HG03354 (cell line): ENCODE measurements around the gene AP1S2.
A peak's percentile ranks its signal among the peaks of the same experiment; 100 is the strongest.

Experiments
- ATAC-seq: cut with Tn5 transposase; IDR thresholded peaks from one replicate; pipeline ENCODE4 v1.9.1; 2021; ENCODE audit warnings: mild to moderate bottlenecking; ENCODE audit not compliant: unreplicated experiment, poor library complexity, severe bottlenecking

Gene AP1S2

GRCh38 chrX:15814771-15815365 lies 39.7 kb downstream of the AP1S2 start:
- ATAC-seq = no peak

DNA sequence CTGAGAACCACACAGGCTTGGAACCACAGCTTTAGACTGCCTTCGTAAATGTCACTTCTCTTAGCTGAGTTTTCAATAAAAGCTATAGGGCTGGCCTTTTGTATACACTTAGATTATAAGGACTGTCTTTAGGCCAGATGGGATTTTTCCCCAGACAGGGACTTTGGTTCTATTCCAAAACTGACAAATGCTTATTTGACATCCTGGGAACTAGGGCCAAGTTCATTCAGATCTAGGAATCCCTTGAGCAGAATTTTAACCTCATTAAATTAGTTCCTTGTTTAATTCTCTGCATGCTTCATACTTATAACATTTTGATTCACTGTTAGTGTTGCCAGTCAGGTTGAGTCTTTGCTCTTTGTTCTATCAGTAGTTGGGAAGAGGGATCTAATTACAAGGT lies 41.2 kb downstream of the AP1S2 start:
- ATAC-seq = no peak

DNA sequence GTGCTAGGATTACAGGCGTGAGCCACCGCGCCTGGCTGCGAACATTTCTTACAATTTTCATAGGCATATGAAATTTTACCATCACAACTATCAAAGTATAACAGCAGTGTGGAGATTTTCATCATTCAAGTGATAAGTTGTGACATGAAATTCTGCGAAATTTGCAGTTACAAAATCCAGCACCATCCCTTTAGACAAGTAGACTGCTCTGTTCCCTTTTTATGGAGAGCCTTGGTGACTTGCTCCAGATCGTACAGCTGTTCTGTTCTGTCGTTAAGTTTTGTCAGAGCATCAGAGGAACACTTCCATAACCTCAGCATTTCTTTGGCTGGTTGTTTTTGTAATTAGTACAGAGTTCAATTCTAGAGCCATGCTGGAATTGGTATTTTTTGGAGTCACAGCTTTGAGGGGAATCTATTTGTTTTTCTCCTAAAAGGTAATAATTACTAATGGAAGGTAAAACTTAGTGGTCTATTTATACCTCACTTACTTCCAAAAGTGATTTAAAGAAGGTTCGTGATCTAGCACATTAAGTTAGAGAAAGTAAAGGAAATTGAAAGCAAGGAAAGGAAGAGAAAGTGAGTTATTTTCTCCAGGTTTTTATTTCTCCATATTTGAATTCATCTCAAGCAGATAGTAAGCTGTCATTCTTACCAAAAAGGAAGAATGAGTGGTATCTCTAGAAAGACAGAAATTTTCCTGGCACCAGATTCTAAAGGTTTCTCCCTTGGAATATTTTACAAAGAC lies 42.2 kb downstream of the AP1S2 start:
- no peak for ATAC-seq

DNA sequence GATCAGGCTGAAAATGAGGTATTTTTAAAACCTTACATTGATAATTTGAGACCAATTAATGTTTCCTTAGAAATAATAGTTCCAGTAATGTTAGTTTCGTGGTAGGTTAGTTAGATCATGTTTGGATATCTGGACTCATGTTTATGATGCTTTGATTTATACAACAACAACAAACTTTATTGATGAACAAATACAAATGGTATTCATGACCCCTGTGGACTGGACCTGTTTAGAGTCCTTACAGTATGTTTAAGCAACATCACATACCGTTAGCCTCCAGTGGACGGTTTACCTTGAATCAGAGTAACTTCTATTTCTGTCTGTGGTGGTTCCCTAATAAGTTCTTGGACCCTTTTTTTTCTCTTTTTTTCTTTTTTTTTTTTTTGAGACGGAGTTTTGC lies 46.4 kb downstream of the AP1S2 start:
- no peak for ATAC-seq

DNA sequence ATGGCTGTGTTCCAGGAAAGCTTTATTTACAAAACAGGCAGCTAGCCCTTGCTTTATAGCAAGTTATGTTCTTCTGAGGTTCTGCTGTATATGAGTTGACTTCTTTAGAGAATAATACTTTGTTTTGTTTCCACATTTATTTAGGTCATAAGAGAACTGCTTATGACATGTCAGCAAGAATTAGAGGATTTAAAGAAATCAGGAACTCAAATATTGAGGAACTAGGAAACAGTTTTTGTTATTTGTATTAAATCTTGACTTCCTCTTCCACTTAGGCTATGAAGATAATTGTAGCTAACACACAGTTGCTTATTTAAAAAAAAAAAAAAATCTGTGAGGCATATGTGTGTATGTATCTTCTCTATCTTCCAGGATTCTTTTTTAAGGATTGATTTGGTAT lies 50.0 kb downstream of the AP1S2 start:
- ATAC-seq = no peak

DNA sequence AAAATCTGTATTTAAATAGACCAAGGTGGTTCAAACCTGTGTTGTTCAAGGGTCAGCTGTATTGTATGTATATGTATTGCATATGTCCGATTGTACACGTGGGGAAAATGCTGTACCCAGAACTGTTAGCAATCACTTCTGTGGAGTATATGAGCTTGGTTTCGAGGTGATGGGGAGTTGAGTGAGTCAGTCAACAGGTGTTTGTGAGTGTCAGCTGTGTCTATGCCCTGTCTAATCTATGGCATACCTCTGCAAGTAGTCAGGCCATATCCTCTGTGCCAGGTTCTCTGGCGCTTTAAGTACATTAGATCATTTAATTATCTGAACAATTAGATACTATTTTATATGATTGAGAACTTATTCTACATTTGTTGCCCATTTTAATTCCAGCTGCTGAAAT lies 56.9 kb downstream of the AP1S2 start:
- ATAC-seq = no peak

- ATAC-seq = peak; percentile 37
Measured at GRCh38 chrX:15790769-15791290, 63.8 kb downstream of the AP1S2 start.

DNA sequence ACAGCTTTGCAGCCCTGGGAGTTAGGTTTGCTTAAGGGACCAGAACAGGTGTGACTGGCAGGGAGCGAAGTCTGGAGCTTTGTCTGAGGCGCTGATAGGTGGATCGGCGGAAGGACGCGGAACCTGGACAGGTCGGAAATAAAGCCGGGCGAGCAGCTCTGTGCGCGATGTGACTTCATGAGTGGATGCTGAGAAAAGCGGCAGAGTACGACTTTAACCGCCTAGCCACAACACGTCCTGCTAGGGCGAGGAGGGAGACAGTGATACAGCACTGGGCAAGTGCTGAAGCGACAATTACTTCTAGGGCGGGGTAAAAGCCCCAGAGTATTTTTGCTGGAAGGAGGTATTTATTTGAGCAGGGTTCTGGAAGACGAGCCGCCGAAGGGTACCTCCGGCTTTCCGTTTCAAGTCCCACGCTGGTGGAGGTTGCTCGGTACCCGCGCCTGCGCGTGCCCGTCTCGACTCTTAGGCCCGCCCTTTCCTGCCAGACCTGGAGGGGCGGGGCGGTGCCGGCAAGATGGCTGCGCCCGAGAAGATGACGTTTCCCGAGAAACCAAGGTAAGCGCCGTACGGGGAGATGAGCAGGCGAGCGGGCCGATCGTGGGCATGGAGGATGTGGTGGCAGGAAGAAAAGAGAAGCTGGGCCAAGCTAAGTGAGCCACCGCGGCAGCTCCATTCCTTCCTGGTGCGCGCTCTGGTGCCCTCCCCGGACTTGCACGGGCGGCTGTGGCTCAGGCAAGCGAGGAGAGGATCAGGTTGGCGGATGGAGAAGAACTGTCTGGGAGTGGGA lies 64.4 kb downstream of the AP1S2 start, which contains the start of gene ZRSR2:
Gene ZRSR2 (plus strand): TSS at position 506 of the 790 bp plus-strand sequence. CDS start 12 bp downstream, at position 518.
- ATAC-seq = peak; percentile 92

- ATAC-seq = no peak
Measured at GRCh38 chrX:15786915-15787314, 67.7 kb downstream of the AP1S2 start.

DNA sequence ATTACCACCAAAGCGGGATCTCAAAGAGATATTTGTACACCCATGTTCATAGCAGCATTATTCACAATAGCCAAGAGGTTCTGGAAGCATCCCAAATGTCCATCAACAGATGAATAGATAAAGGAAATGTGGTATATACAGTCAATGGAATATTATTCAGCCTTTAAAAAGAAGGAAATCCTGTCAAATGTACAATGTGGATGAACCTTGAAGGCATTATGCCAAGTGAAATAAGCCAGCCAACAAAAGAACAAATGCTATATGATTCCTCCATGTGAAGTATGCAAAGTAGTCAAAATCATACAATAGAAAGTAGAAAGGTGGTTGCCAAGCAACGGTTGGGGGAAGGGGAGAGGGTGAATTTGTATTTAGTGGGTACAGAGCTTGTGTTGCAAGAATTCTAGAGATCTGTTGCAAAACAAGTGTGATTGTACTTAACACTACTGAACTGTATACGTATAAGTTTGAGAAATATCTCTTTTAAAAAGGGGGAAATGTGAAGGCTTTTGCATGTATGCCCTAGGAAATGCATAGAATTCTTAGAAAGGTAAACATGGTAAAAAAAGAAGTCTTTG lies 69.3 kb downstream of the AP1S2 start:
- ATAC-seq = no peak

DNA sequence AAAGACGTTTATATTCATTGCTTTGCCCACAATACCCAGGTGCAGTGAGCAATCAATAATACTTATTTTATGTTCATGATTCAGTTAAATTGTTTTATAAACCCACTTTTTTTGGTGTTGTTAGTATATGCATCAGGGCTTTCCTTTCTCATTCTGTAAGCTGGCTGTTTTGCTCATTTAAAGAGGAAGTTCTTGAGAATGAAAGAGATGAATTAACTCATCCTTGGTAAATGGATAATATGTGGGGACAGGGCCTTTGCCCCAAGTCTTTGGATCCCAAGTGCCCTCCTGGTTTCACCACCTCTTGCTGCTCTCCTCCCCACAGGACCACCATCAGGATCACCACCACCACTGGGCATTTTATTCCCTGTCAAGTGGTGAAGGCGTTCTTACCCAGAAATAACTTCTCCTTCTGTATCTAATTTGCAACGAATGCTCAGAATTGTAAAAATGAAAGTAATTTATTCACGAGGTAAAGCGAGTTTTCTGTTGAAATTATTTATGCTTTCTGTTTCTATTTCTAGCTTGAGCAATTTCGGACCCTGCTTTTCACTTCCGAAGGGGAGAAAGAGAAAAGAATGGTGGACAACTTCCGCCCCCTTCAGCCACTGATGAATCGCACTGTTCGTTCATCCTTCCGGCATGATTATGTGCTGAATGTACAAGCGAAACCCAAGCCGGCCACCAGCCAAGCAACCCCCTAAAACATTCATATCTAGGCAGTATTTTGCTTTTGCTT lies 72.5 kb downstream of the AP1S2 start:
- ATAC-seq = peak; percentile 88
